GM12878 (cell line): ENCODE data around the gene SLC35F3. TPM values are rescaled to one million over a fixed set of nuclear protein-coding genes. Genes with fewer than 3 reads are reported as not detected.

ENCODE experiments used
- ATAC-seq: fragments of 200-7000 bp; cut with Tn5 transposase; 3 replicates; pipeline ENCODE4 v1.9.1; 2020; ENCODE audit warnings: mild to moderate bottlenecking, moderate library complexity
- BruUV-seq: library from RNA; stranded (reverse); fragments of 400-500 nt; replicated peaks from 2 replicates; lab custom pipeline; 2021; lab: Mats Ljungman, UMichigan
- CTCF ChIA-PET: fragments of 300-600 bp; sonication (Branson Sonifier 250); formaldehyde crosslinking; extraction: SDS; loops from one replicate; lab custom pipeline; 2021; ENCODE audit warnings: inconsistent platforms; lab: Yijun Ruan, JAX
- POLR2A ChIA-PET: fragments of 350-600 bp; formaldehyde crosslinking; extraction: SDS; loops from one replicate; lab custom pipeline; 2021; ENCODE audit warnings: inconsistent platforms; lab: Charles Lee
- RAD21 ChIA-PET: fragments of 300-600 bp; sonication (Branson Sonifier 250); formaldehyde crosslinking; loops from one replicate; lab custom pipeline; 2023; ENCODE audit warnings: antibody characterized with exemption; ENCODE audit not compliant: unreplicated experiment; lab: Charles Lee
- SMC1A ChIA-PET: fragments of 300-600 bp; sonication (Branson Sonifier 250); formaldehyde crosslinking; loops from one replicate; lab custom pipeline; 2023; ENCODE audit not compliant: unreplicated experiment, uncharacterized antibody; lab: Charles Lee
- DNase-seq: peaks from one replicate; pipeline ENCODE4 v3.0.0-alpha.2; 2011; ENCODE audit warnings: low read depth, low spot score
- FAIRE-seq: peaks from 3 replicates; lab custom pipeline; 2011; peaks lifted over from hg19 to GRCh38; lab: Jason Lieb, UNC
- H2AFZ ChIP-seq: 2 replicates; pipeline ENCODE4 v1.6.0; 2011; ENCODE audit warnings: low read depth, low read length, control low read depth; ENCODE audit not compliant: control insufficient read depth
- H3K27ac ChIP-seq: 2 replicates; pipeline ENCODE4 v1.5.1; 2011; ENCODE audit warnings: control low read depth; ENCODE audit not compliant: control insufficient read depth, insufficient read depth
- H3K27me3 ChIP-seq, 2 experiments: replicated peaks in 1 of 2; 2 replicates each; pipeline versions ENCODE4 v1.6.0 to v1.6.1; 2011; ENCODE audit warnings: low read length in 1 of 2; ENCODE audit not compliant: control insufficient read depth in 2 of 2, insufficient read depth in 2 of 2
- H3K36me3 ChIP-seq, 2 experiments: 2 replicates each; pipeline ENCODE4 v1.5.1; 2011; ENCODE audit warnings: low read length in 1 of 2; ENCODE audit not compliant: control insufficient read depth in 2 of 2, insufficient read depth in 2 of 2
- H3K4me1 ChIP-seq: 2 replicates; pipeline ENCODE4 v1.6.1; 2011; ENCODE audit warnings: mild to moderate bottlenecking, low read length, moderate library complexity, mixed read lengths; ENCODE audit not compliant: control insufficient read depth, insufficient read depth
- H3K4me2 ChIP-seq: 2 replicates; pipeline ENCODE4 v1.6.0; 2011; ENCODE audit warnings: control low read depth; ENCODE audit not compliant: control insufficient read depth, insufficient read depth
- H3K4me3 ChIP-seq: fragments of 200-600 bp; sonication (generic); 2 replicates; pipeline ENCODE4 v1.5.1; 2016
- H3K79me2 ChIP-seq: 2 replicates; pipeline ENCODE4 v1.6.0; 2011; ENCODE audit warnings: low read length; ENCODE audit not compliant: control insufficient read depth, insufficient read depth
- H3K9ac ChIP-seq: 2 replicates; pipeline ENCODE4 v1.8.0; 2011; ENCODE audit warnings: low read length, control low read depth, mixed read lengths; ENCODE audit not compliant: control insufficient read depth, insufficient read depth
- H3K9me3 ChIP-seq: replicated peaks from 3 replicates; pipeline ENCODE4 v1.5.1; 2011; ENCODE audit warnings: mild to moderate bottlenecking, low read length; ENCODE audit not compliant: control insufficient read depth, insufficient read depth
- H4K20me1 ChIP-seq: 2 replicates; pipeline ENCODE4 v1.6.0; 2011; ENCODE audit not compliant: control insufficient read depth, insufficient read depth
- EZH2 ChIP-seq: IDR thresholded peaks from 2 replicates; pipeline ENCODE4 v1.6.1; 2012; ENCODE audit warnings: low read depth, mild to moderate bottlenecking, control low read depth, inconsistent platforms, low read length, borderline replicate concordance; ENCODE audit not compliant: control insufficient read depth
- KLF5 ChIP-seq: fragments of 450-650 bp; IDR thresholded peaks from 2 replicates; pipeline ENCODE4 v1.6.1; 2014; ENCODE audit warnings: mild to moderate bottlenecking; ENCODE audit not compliant: partially characterized antibody
- MXI1 ChIP-seq: fragments of 150-350 bp; IDR thresholded peaks from 2 replicates; pipeline ENCODE4 v1.6.1; 2011; ENCODE audit warnings: low read depth, mild to moderate bottlenecking, inconsistent platforms, low read length, improper control_type of control experiment
- MYB ChIP-seq: fragments of 150-350 bp; IDR thresholded peaks from 2 replicates; pipeline ENCODE4 v1.6.1; 2014; ENCODE audit warnings: mild to moderate bottlenecking, low read depth, low read length, borderline replicate concordance
- PRDM15 ChIP-seq: fragments of 450-650 bp; formaldehyde crosslinking; IDR thresholded peaks from 2 replicates; pipeline ENCODE4 v1.4.0; 2020; ENCODE audit warnings: mild to moderate bottlenecking, moderate library complexity
- ZNF207 ChIP-seq: fragments of 450-650 bp; IDR thresholded peaks from 2 replicates; pipeline ENCODE4 v1.6.1; 2014; ENCODE audit warnings: antibody characterized with exemption, mild to moderate bottlenecking, borderline replicate concordance
- WGBS: methylation state at CpG from one replicate; pipeline ENCODE4 v1.1.6; 2016; ENCODE audit warnings: low lambda C conversion rate; ENCODE audit not compliant: insufficient replicate concordance, insufficient coverage; ENCODE audit errors: missing lambda C conversion rate; 5-methylcytosine and 5-hydroxymethylcytosine counted together
- in situ Hi-C: fragments of 300-500 bp; cut with MboI; formaldehyde crosslinking; loops from 9 replicates; pipeline ENCODE4 v1.14.3; 2018; ENCODE audit warnings: mixed read lengths
- intact Hi-C: fragments of 100-400 bp; cut with micrococcal nuclease; formaldehyde crosslinking; loops from one replicate; pipeline ENCODE4 v1.14.2; 2022; ENCODE audit not compliant: unreplicated experiment
- polyA plus RNA-seq, 11 experiments: library from polyadenylated mRNA; depleted of rRNA in 4 of 11; unstranded in 6 of 11; stranded (reverse) in 5 of 11; fragments of >200 nt; fragmentation: Nextera tagmentation in 4 of 11; fragmentation: Illumina TruSeq in 1 of 11; extraction: Ambion mirVana in 4 of 11; extraction: Trizol in 1 of 11; gene quantifications; 1 replicate in 1 of 11; 2 replicates in 10 of 11; pipeline versions ENCODE4 v1.2.1 to v1.2.3, GENCODE V29; 2011 to 2016; ENCODE audit warnings: inconsistent platforms in 2 of 11, missing spikeins in 2 of 11, low read depth in 1 of 11
- total RNA-seq, 4 experiments: library from RNA; depleted of rRNA in 3 of 4; stranded (reverse); fragments of >200 nt in 3 of 4; fragmentation: Illumina TruSeq in 1 of 4; extraction: Trizol in 1 of 4; gene quantifications; 2 replicates each; pipeline versions ENCODE4 v1.2.1 to v1.2.3, GENCODE V29; 2013 to 2021
- TF ChIP-seq, protein P1 (sequence below): fragments of 450-650 bp; IDR thresholded peaks from 2 replicates; pipeline ENCODE4 v1.6.1; 2018; ENCODE audit warnings: mild to moderate bottlenecking, low read depth, moderate library complexity; ENCODE audit not compliant: partially characterized antibody
- TF ChIP-seq, protein P2 (sequence below): fragments of 450-650 bp; IDR thresholded peaks from 2 replicates; pipeline ENCODE4 v1.6.1; 2017; ENCODE audit warnings: borderline replicate concordance

SLC35F3 gene
- total and polyA plus RNA-seq, 10 of the 15 experiments (the other 5 are each of a cell fraction or from before 2014, with no cell fraction given), result 1.0 to 8.6 (median 5.7) TPM

- TF ChIP-seq PRDM15, result no peak
These were observed 295.1 kb downstream of the SLC35F3 start (continued) for GRCh38 chr1:234199476-234200127.

GRCh38 chr1:234200566-234200965, 296.1 kb downstream of the SLC35F3 start:
- peaks cover 0 to 3% of the 10 kb centered on the region in 2 experiments; a peak in 2 of 4 replicates for H3K27me3 ChIP-seq
- in situ Hi-C loops, result loop anchor here (25.0 kb wide), 1 partner anchor 112 kb away; no protein-coding TSS in a partner anchor
- SMC1A ChIA-PET, result interaction anchor here (0.8 to 1.6 kb wide), 4 partner anchors 16 to 127 kb away, joined by 3 to 4 read pairs (median 3); no protein-coding TSS in a partner anchor
- H3K36me3 ChIP-seq, result no peaks in the 10 kb centered on the region
- POLR2A ChIA-PET, result no interaction called here
- H3K9ac ChIP-seq, result no peak overlapping the region
- H3K27ac ChIP-seq, result no peak overlapping the region
- RAD21 ChIA-PET, result no interaction called here
- no peaks in the 10 kb centered on the region for H3K9me3 ChIP-seq
- 58% methylated on average over 4 of the region's 4 CpGs for WGBS
- FAIRE-seq (no peak), DNase-seq (no peak), ATAC-seq (no peak)
- H2AFZ ChIP-seq, result no peak overlapping the region
- CTCF ChIA-PET, result interaction anchor here (0.6 kb wide), 1 partner anchor 240 kb away, joined by 3 read pairs; no protein-coding TSS in a partner anchor
- no peaks in the 10 kb centered on the region for H3K4me1 ChIP-seq
- intact Hi-C loops, result no loop called here
- no TSS peak for BruUV-seq
- H3K79me2 ChIP-seq, result no peaks in the 10 kb centered on the region
- H3K4me3 ChIP-seq, result no peak overlapping the region
- no peak overlapping the region for H3K4me2 ChIP-seq
- no peaks in the 10 kb centered on the region for H4K20me1 ChIP-seq
- TF ChIP-seq, protein P1, sequence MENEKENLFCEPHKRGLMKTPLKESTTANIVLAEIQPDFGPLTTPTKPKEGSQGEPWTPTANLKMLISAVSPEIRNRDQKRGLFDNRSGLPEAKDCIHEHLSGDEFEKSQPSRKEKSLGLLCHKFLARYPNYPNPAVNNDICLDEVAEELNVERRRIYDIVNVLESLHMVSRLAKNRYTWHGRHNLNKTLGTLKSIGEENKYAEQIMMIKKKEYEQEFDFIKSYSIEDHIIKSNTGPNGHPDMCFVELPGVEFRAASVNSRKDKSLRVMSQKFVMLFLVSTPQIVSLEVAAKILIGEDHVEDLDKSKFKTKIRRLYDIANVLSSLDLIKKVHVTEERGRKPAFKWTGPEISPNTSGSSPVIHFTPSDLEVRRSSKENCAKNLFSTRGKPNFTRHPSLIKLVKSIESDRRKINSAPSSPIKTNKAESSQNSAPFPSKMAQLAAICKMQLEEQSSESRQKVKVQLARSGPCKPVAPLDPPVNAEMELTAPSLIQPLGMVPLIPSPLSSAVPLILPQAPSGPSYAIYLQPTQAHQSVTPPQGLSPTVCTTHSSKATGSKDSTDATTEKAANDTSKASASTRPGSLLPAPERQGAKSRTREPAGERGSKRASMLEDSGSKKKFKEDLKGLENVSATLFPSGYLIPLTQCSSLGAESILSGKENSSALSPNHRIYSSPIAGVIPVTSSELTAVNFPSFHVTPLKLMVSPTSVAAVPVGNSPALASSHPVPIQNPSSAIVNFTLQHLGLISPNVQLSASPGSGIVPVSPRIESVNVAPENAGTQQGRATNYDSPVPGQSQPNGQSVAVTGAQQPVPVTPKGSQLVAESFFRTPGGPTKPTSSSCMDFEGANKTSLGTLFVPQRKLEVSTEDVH, result no peak
- TF ChIP-seq PRDM15 (no peak), MXI1 (no peak), EZH2 (no peak), ZNF207 (no peak), KLF5 (no peak), MYB (no peak)
- TF ChIP-seq, protein P2, sequence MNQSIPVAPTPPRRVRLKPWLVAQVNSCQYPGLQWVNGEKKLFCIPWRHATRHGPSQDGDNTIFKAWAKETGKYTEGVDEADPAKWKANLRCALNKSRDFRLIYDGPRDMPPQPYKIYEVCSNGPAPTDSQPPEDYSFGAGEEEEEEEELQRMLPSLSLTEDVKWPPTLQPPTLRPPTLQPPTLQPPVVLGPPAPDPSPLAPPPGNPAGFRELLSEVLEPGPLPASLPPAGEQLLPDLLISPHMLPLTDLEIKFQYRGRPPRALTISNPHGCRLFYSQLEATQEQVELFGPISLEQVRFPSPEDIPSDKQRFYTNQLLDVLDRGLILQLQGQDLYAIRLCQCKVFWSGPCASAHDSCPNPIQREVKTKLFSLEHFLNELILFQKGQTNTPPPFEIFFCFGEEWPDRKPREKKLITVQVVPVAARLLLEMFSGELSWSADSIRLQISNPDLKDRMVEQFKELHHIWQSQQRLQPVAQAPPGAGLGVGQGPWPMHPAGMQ, result no peak
